Kidney (tissue), 14 donors: ENCODE data around the gene PPP6C. TPM values are rescaled to one million over a fixed set of nuclear protein-coding genes. Genes with fewer than 3 reads are reported as not detected.
"Not testable (repeated sequence)": the region's sequence is repeated elsewhere in the genome, so short reads cannot be mapped to it uniquely, and the experiment has no call there.

ENCODE experiments used
- DNase-seq, 5 donors: peaks; one replicate each; pipeline ENCODE4 v3.0.0-alpha.2; 2013 to 2020
- FAIRE-seq: peaks from 2 replicates; lab custom pipeline; 2012; peaks lifted over from hg19 to GRCh38; lab: Jason Lieb, UNC
- H3K27ac ChIP-seq, 2 donors: one replicate each; pipeline ENCODE4 v1.7.0; 2013; ENCODE audit warnings: low read depth in 2 of 2, low read length in 2 of 2, inconsistent platforms in 1 of 2
- H3K27me3 ChIP-seq: one replicate; pipeline ENCODE4 v1.7.1; 2013; ENCODE audit warnings: low read length, inconsistent platforms; ENCODE audit not compliant: control insufficient read depth, insufficient read depth
- H3K36me3 ChIP-seq, 3 donors: one replicate each; pipeline versions ENCODE4 v1.7.0 to v1.7.1; 2013; ENCODE audit warnings: low read length in 3 of 3, control low read depth in 1 of 3, inconsistent platforms in 1 of 3; ENCODE audit not compliant: insufficient read depth in 3 of 3, control insufficient read depth in 2 of 3
- H3K4me1 ChIP-seq, 3 donors: one replicate each; pipeline versions ENCODE4 v1.7.0 to v1.7.1; 2013; ENCODE audit warnings: low read length in 3 of 3, inconsistent platforms in 1 of 3, low read depth in 1 of 3; ENCODE audit not compliant: control insufficient read depth in 2 of 3, insufficient read depth in 2 of 3
- H3K4me3 ChIP-seq, 3 donors: one replicate each; pipeline versions ENCODE4 v1.7.0 to v1.8.1; 2013; ENCODE audit warnings: low read length in 3 of 3, control low read depth in 1 of 3, inconsistent platforms in 1 of 3
- H3K9ac ChIP-seq, 3 donors: one replicate each; pipeline versions ENCODE4 v1.7.0 to v1.7.1; 2013; ENCODE audit warnings: low read length in 3 of 3, control low read depth in 1 of 3, inconsistent platforms in 1 of 3
- H3K9me3 ChIP-seq, 3 donors: one replicate each; pipeline versions ENCODE4 v1.7.0 to v1.7.1; 2013; ENCODE audit warnings: low read length in 3 of 3, control low read depth in 1 of 3, inconsistent platforms in 1 of 3; ENCODE audit not compliant: control insufficient read depth in 2 of 3, insufficient read depth in 1 of 3
- CTCF ChIP-seq: IDR thresholded peaks from 3 replicates; pipeline ENCODE4 v1.5.1; 2012; ENCODE audit warnings: mild to moderate bottlenecking, moderate library complexity, borderline replicate concordance; ENCODE audit not compliant: insufficient read depth; ENCODE audit errors: extremely low read depth
- intact Hi-C: fragments of 100-400 bp; cut with DNase I; formaldehyde crosslinking; loops from one replicate; pipeline ENCODE4 v1.11.1; 2022
- polyA plus RNA-seq: library from polyadenylated mRNA; stranded (reverse); fragments of 350-450 nt; fragmentation: Illumina TruSeq; extraction: RNeasy Lipid Tissue Mini Kit (QIAGEN cat#74804); gene quantifications from one replicate; pipeline ENCODE4 v1.2.3, GENCODE V29; 2014; ENCODE audit warnings: low read depth, low replicate concordance; ENCODE audit not compliant: insufficient read depth
- total RNA-seq: library from RNA; stranded (reverse); fragmentation: NEBNext Ultra II Directional; extraction: Animal tissue kit (Norgen Biotek cat#: 25700); gene quantifications from one replicate; pipeline ENCODE4 v1.2.1, GENCODE V29; 2021
- donor health status: control.
- donor health status: control.
- donor health status: control.
- donor health status: control.
- donor health status: control.
- donor health status: DM: yes; HTN: yes; CAD: no.
- donor health status: Normal renal cell carcinoma (clear cell type).

The PPP6C gene
- total and polyA plus RNA-seq, 2 donors from 2014 or later, result 30.4 to 43.9 TPM

- peak; percentile 94 to 98 (median 97) for DNase-seq
- FAIRE-seq, result no peak
- Histone ChIP-seq H3K27ac (peak within 1 kb of the TSS; percentile 77 to 93), H3K36me3 (peaks cover 0 to 7% (median 4%) of the 10 kb centered on the region in 3 donors), H3K4me3 (peak within 1 kb of the TSS; percentile 73 to 84 (median 80)), H3K4me1 (peaks cover 0 to 6% (median 3%) of the 10 kb centered on the region in 3 donors), H3K9me3 (no peaks in the 10 kb centered on the region), H3K27me3 (no peaks in the 10 kb centered on the region), H3K9ac (peak within 1 kb of the TSS; percentile 49 to 82 (median 65))
- intact Hi-C loops, result no loop called here
- TF ChIP-seq CTCF, result no peak
Observed at GRCh38 chr9:125200216-125201047, 10.8 kb upstream of the PPP6C start, which contains the start of gene RABEPK. RABEPK (plus strand) TSS chr9:125200542; CDS start chr9:125203014, 2,472 bp downstream.

GRCh38 chr9:125195591-125195990 is 6.0 kb upstream of the PPP6C start:
- FAIRE-seq, H3K27me3 ChIP-seq, intact Hi-C loops: not testable (repeated sequence)

GRCh38 chr9:125194466-125194865 is 4.9 kb upstream of the PPP6C start:
- intact Hi-C loops, H3K4me3 ChIP-seq, H3K9ac ChIP-seq, H3K27ac ChIP-seq, FAIRE-seq, DNase-seq, H3K27me3 ChIP-seq, H3K36me3 ChIP-seq, H3K4me1 ChIP-seq, H3K9me3 ChIP-seq: not testable (repeated sequence)

More at GRCh38 chr9:125195591-125195990, 6.0 kb upstream of the PPP6C start:
- DNase-seq, H3K27ac ChIP-seq, H3K36me3 ChIP-seq, H3K9me3 ChIP-seq, H3K4me1 ChIP-seq, H3K4me3 ChIP-seq, H3K9ac ChIP-seq: not testable (repeated sequence)

GRCh38 chr9:125190361-125190801 is 778 bp upstream of the PPP6C start:
- Histone ChIP-seq H3K9ac (peak overlapping the region; percentile 69 to 91 (median 85)), H3K27me3 (no peaks in the 10 kb centered on the region), H3K9me3 (no peaks in the 10 kb centered on the region), H3K4me3 (peak overlapping the region; percentile 79 to 96 (median 92)), H3K36me3 (no peaks in the 10 kb centered on the region), H3K4me1 (peaks cover 0 to 9% (median 5%) of the 10 kb centered on the region in 3 donors), H3K27ac (peak overlapping the region; percentile 88)
- no peak for TF ChIP-seq CTCF
- FAIRE-seq (no peak), DNase-seq (peak in 3 of 5 donors; percentile 10 to 56 (median 46))
- intact Hi-C loops, result no loop called here
